SK-N-SH (cell line): ENCODE measurements around the gene TRAF2.

Experiments used
- CTCF ChIP-seq: fragments of 200-600 bp; sonication (generic); IDR thresholded peaks from 2 replicates; pipeline ENCODE4 v1.6.1; 2017; ENCODE audit warnings: antibody characterized with exemption, mild to moderate bottlenecking, moderate library complexity
- EP300 ChIP-seq, 2 experiments: IDR thresholded peaks; 2 replicates each; pipeline versions ENCODE4 v1.4.0 to v1.6.1; 2012; ENCODE audit warnings: borderline replicate concordance in 1 of 2, low read depth in 1 of 2, low read length in 1 of 2
- RAD21 ChIP-seq: IDR thresholded peaks from 2 replicates; pipeline ENCODE4 v1.6.1; 2012; ENCODE audit warnings: mild to moderate bottlenecking, low read length
- TAF1 ChIP-seq: IDR thresholded peaks from 2 replicates; pipeline ENCODE4 v1.6.1; 2012; ENCODE audit warnings: low read depth, mild to moderate bottlenecking, low read length, moderate library complexity, borderline replicate concordance
- TCF12 ChIP-seq: IDR thresholded peaks from 2 replicates; pipeline ENCODE4 v1.4.0; 2012

GRCh38 chr9:136900988-136901515 is 14.7 kb downstream of the TRAF2 start:
- TF ChIP-seq CTCF, result no peak
- TF ChIP-seq TCF12, result no peak
- no peak for TF ChIP-seq RAD21
- TF ChIP-seq EP300 (IDR thresholded peaks at IDR 0.05; ENCODE audit: borderline replicate concordance in 1 of 2, low read depth in 1 of 2, low read length in 1 of 2), result no peak
- TF ChIP-seq TAF1, result no peak
